Measurements from ENCODE around the gene CAMK2D.

CAMK2D gene

DNA sequence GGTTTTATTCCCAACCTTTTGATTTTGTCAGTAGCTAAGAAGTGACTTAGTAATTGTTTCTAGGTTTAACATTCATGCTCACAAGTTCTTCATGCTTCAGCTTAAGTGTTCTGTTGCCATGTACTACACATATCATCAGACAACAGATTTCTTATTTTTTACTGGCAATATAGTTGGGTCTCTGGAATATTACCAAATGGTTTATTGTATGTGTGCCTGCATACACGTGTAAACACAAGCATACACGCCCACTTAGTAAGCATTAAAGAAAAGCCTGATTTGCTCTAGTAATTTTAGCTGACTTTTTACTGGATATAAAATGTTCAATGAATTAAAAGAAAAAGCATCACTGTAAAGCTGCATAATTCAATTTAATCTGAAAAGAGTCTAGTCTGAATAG is 199.8 kb downstream of the CAMK2D start:
- H3F3A ChIP-seq (ENCODE audit: insufficient read depth, low read length): peaks cover 5% of the 10 kb centered on the region; the same call in 1 of the 2 replicates
- no peaks in the 10 kb centered on the region for H3K9me2 ChIP-seq (replicated peaks; ENCODE audit: insufficient read depth, low read length)
- H2AFZ ChIP-seq (ENCODE audit: low read length): no peak overlapping the region
- peaks cover 29% of the 10 kb centered on the region for H3K4me1 ChIP-seq (ENCODE audit: low read length)
- H4K20me1 ChIP-seq (ENCODE audit: insufficient read depth, low read length): no peaks in the 10 kb centered on the region
- no peak overlapping the region for H3K4me2 ChIP-seq (ENCODE audit: low read depth, low read length)
- H3K27me3 ChIP-seq (replicated peaks; ENCODE audit: insufficient read depth, low read length): peaks cover 34% of the 10 kb centered on the region
- no peak overlapping the region for H3K27ac ChIP-seq (ENCODE audit: low read length)
- H3K9ac ChIP-seq (ENCODE audit: low read length): no peak overlapping the region
- H3K79me2 ChIP-seq (ENCODE audit: low read length): no peaks in the 10 kb centered on the region
- TF ChIP-seq EZH2 (optimal IDR thresholded peaks at IDR 0.05; ENCODE audit: low read depth, low read length) (no peak), EZH2phosphoT487 (IDR thresholded peaks at IDR 0.05; ENCODE audit: low read length) (no peak)
- TF ChIP-seq, protein P1, sequence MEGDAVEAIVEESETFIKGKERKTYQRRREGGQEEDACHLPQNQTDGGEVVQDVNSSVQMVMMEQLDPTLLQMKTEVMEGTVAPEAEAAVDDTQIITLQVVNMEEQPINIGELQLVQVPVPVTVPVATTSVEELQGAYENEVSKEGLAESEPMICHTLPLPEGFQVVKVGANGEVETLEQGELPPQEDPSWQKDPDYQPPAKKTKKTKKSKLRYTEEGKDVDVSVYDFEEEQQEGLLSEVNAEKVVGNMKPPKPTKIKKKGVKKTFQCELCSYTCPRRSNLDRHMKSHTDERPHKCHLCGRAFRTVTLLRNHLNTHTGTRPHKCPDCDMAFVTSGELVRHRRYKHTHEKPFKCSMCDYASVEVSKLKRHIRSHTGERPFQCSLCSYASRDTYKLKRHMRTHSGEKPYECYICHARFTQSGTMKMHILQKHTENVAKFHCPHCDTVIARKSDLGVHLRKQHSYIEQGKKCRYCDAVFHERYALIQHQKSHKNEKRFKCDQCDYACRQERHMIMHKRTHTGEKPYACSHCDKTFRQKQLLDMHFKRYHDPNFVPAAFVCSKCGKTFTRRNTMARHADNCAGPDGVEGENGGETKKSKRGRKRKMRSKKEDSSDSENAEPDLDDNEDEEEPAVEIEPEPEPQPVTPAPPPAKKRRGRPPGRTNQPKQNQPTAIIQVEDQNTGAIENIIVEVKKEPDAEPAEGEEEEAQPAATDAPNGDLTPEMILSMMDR (IDR thresholded peaks at IDR 0.05; ENCODE audit: low read length): no peak
- H3K4me3 ChIP-seq (ENCODE audit: low read length): no peak overlapping the region
- no peak for DNase-seq
- H3K36me3 ChIP-seq (replicated peaks; ENCODE audit: insufficient read depth, low read length): no peaks in the 10 kb centered on the region
- H3K9me3 ChIP-seq (replicated peaks; ENCODE audit: insufficient read depth, low read length): no peaks in the 10 kb centered on the region

DNA sequence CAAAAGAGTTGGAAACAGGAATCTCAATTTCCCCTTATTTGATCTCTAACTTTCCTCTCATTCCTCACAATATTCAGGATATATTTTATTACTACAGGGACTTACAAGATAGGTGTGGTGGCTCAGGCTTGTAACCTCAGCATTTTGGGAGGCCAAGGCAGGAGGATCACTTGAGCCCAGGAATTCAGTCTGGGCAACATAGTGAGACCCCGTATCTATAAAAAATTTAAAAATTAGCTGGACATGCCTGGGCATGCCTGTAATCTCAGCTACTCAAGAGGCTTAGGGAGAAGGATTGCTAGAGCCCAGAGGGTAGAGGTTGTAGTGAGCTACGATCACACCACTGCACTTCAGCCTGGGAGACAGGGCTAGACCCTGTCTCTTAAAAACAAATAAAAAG is 200.4 kb downstream of the CAMK2D start:
- Histone ChIP-seq H3K27ac (ENCODE audit: low read length) (no peak overlapping the region), H3K27me3 (replicated peaks; ENCODE audit: insufficient read depth, low read length) (peaks cover 29% of the 10 kb centered on the region), H4K20me1 (ENCODE audit: insufficient read depth, low read length) (no peaks in the 10 kb centered on the region), H3K4me2 (ENCODE audit: low read depth, low read length) (no peak overlapping the region), H3K36me3 (replicated peaks; ENCODE audit: insufficient read depth, low read length) (no peaks in the 10 kb centered on the region), H3K4me3 (ENCODE audit: low read length) (no peak overlapping the region), H3K9me3 (replicated peaks; ENCODE audit: insufficient read depth, low read length) (no peaks in the 10 kb centered on the region), H3K9ac (ENCODE audit: low read length) (no peak overlapping the region), H3F3A (ENCODE audit: insufficient read depth, low read length) (peaks cover 5% of the 10 kb centered on the region; the same call in 1 of the 2 replicates), H2AFZ (ENCODE audit: low read length) (no peak overlapping the region), H3K4me1 (ENCODE audit: low read length) (peaks cover 29% of the 10 kb centered on the region), H3K79me2 (ENCODE audit: low read length) (no peaks in the 10 kb centered on the region), H3K9me2 (replicated peaks; ENCODE audit: insufficient read depth, low read length) (no peaks in the 10 kb centered on the region)
- DNase-seq: no peak
- no peak for TF ChIP-seq EZH2 (optimal IDR thresholded peaks at IDR 0.05; ENCODE audit: low read depth, low read length)
- no peak for TF ChIP-seq EZH2phosphoT487 (IDR thresholded peaks at IDR 0.05; ENCODE audit: low read length)
- TF ChIP-seq, protein P1 (IDR thresholded peaks at IDR 0.05; ENCODE audit: low read length): no peak

DNA sequence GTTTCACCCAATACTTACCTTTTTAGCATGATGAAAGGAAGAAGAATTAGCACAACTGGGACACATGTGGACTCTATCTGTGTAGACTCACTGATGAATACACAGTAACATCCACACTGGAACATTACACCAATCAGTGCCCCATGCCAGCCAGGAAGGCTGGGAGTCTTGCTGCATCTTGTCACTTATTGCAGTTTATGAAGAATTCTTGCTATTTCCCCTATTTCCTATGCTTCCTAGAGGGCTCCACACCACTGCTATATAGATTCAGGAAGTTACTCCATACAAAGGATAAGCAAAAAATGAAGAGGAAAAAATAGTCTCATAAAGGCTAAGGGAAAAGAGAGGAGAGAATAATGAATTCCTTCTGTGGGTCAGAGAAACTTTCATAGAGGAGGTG is 201.0 kb downstream of the CAMK2D start:
- Histone ChIP-seq H3K4me2 (ENCODE audit: low read depth, low read length) (no peak overlapping the region), H3F3A (ENCODE audit: insufficient read depth, low read length) (peaks cover 5% of the 10 kb centered on the region; the same call in 1 of the 2 replicates), H3K4me3 (ENCODE audit: low read length) (no peak overlapping the region), H3K27ac (ENCODE audit: low read length) (no peak overlapping the region), H4K20me1 (ENCODE audit: insufficient read depth, low read length) (no peaks in the 10 kb centered on the region), H3K79me2 (ENCODE audit: low read length) (no peaks in the 10 kb centered on the region), H3K27me3 (replicated peaks; ENCODE audit: insufficient read depth, low read length) (peaks cover 23% of the 10 kb centered on the region; the same call in 1 of the 2 replicates), H2AFZ (ENCODE audit: low read length) (no peak overlapping the region), H3K9me3 (replicated peaks; ENCODE audit: insufficient read depth, low read length) (no peaks in the 10 kb centered on the region), H3K36me3 (replicated peaks; ENCODE audit: insufficient read depth, low read length) (no peaks in the 10 kb centered on the region), H3K4me1 (ENCODE audit: low read length) (peaks cover 28% of the 10 kb centered on the region), H3K9me2 (replicated peaks; ENCODE audit: insufficient read depth, low read length) (no peaks in the 10 kb centered on the region), H3K9ac (ENCODE audit: low read length) (no peak overlapping the region)
- TF ChIP-seq EZH2 (optimal IDR thresholded peaks at IDR 0.05; ENCODE audit: low read depth, low read length) (no peak), EZH2phosphoT487 (IDR thresholded peaks at IDR 0.05; ENCODE audit: low read length) (no peak)
- TF ChIP-seq, protein P1 (IDR thresholded peaks at IDR 0.05; ENCODE audit: low read length): no peak
- DNase-seq: no peak
